ENCODE measurements around the gene COL15A1.

Gene COL15A1

DNA sequence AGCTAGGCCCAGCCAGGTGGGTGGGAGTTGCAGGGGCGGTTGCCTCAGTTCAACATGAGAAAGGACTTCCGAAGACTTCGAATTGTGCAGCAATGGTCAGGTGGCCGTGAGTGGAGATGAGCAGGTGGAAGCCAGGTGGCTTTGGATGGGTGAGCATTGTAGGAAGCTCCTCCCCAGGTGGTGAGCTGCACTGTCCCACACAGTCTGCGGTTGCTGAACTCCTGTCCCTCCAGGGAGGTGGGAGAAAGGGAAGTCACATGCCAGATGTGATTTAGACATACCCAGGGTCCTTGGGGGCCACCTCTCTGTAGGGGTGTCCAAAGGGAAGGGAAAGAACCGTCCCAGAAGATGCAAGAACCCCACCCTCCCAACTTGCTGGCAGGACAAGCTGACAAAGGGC lies 30.4 kb downstream of the COL15A1 start:
- Histone ChIP-seq H3K9me3 (ENCODE audit: control insufficient read depth in 5 of 5, low read length in 5 of 5) (no peaks in the 10 kb centered on the region), H3K27me3 (ENCODE audit: control insufficient read depth in 5 of 5, insufficient read depth in 4 of 5, low read length in 5 of 5) (no peaks in the 10 kb centered on the region), H3K4me1 (ENCODE audit: control insufficient read depth in 5 of 5, insufficient read depth in 5 of 5, low read length in 5 of 5) (peaks cover 46 to 97% (median 78%) of the 10 kb centered on the region in 5 donors), H3K9ac (ENCODE audit: low read length in 5 of 5) (peak overlapping the region in 2 of 5 donors; percentile 53 to 67), H3K4me3 (ENCODE audit: low read depth in 1 of 5, low read length in 5 of 5) (no peak overlapping the region), H3K36me3 (ENCODE audit: control insufficient read depth in 5 of 5, insufficient read depth in 5 of 5, low read length in 5 of 5) (peaks cover 0 to 5% (median 0%) of the 10 kb centered on the region in 5 donors), H3K27ac (ENCODE audit: low read depth, low read length) (peak overlapping the region; percentile 82)

DNA sequence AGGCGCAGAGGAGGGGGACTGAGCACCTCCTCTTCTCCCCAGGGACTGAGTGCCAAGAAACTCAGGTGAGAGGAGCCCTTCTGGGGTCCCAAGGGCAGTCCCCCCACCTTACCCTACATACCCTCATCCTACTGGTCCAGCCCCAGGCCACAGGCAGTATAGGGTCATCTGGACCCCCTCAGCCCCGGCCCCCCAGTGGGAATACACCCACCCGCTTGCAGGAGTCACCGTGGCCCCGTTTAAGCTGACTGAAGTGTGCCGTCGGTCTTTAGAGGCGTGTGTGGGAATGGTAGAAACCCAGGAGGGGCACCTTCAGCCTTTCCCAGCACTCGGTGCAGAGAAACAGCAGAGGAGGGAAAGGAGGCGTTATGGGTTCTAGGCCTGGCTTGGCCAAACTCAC lies 30.8 kb downstream of the COL15A1 start:
- peak overlapping the region; percentile 82 for H3K27ac ChIP-seq (ENCODE audit: low read depth, low read length)
- H3K27me3 ChIP-seq (ENCODE audit: control insufficient read depth in 5 of 5, insufficient read depth in 4 of 5, low read length in 5 of 5): no peaks in the 10 kb centered on the region
- peak overlapping the region in 3 of 5 donors; percentile 53 to 67 (median 59) for H3K9ac ChIP-seq (ENCODE audit: low read length in 5 of 5)
- H3K9me3 ChIP-seq (ENCODE audit: control insufficient read depth in 5 of 5, low read length in 5 of 5): no peaks in the 10 kb centered on the region
- H3K36me3 ChIP-seq (ENCODE audit: control insufficient read depth in 5 of 5, insufficient read depth in 5 of 5, low read length in 5 of 5): peaks cover 0 to 5% (median 0%) of the 10 kb centered on the region in 5 donors
- H3K4me1 ChIP-seq (ENCODE audit: control insufficient read depth in 5 of 5, insufficient read depth in 5 of 5, low read length in 5 of 5): peaks cover 45 to 96% (median 78%) of the 10 kb centered on the region in 5 donors
- H3K4me3 ChIP-seq (ENCODE audit: low read depth in 1 of 5, low read length in 5 of 5): peak overlapping the region in 4 of 5 donors; percentile 36 to 58 (median 46)

DNA sequence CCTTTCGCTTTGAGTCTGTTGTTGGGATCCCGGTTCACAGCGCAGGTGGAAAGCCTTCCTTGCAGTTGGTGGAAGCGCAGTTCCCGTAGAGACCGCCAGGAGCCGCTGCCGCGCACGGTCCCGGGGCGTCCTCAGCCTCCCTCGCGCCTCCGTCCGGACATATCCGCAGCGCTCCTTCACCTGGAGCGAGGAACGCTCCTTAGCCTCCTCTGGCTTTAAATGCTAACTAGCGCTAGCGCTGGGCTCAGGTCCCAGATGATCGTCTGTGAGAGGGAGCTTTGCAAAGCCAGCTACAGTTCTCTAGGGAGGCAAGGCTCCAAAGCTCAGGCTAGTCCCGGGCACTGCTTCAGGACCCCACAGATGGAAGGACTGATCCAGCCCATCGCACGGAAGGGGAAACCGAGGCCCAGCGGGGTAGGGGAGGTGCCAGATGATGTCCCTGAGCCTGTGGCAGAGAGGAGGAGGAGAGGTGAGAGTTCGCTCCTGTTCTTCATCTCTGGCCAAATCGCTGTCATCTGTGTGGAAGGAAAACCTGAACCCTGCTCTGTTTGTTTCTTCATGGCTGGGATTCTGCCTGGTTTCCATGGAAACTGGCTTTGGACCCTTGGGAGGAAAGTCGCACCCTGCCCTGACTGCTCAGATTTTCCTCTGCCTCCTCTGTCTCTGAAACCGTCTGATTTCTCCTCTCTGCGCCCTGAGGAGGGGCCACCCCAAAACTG lies 31.4 kb downstream of the COL15A1 start:
- Histone ChIP-seq H3K9ac (ENCODE audit: low read length in 5 of 5) (peak overlapping the region; percentile 22 to 67 (median 59)), H3K9me3 (ENCODE audit: control insufficient read depth in 5 of 5, low read length in 5 of 5) (no peaks in the 10 kb centered on the region), H3K27me3 (ENCODE audit: control insufficient read depth in 5 of 5, insufficient read depth in 4 of 5, low read length in 5 of 5) (no peaks in the 10 kb centered on the region), H3K4me3 (ENCODE audit: low read depth in 1 of 5, low read length in 5 of 5) (peak overlapping the region in 4 of 5 donors; percentile 36 to 73 (median 56)), H3K4me1 (ENCODE audit: control insufficient read depth in 5 of 5, insufficient read depth in 5 of 5, low read length in 5 of 5) (peaks cover 44 to 96% (median 78%) of the 10 kb centered on the region in 5 donors), H3K36me3 (ENCODE audit: control insufficient read depth in 5 of 5, insufficient read depth in 5 of 5, low read length in 5 of 5) (peaks cover 0 to 5% (median 0%) of the 10 kb centered on the region in 5 donors), H3K27ac (ENCODE audit: low read depth, low read length) (peak overlapping the region; percentile 82)

DNA sequence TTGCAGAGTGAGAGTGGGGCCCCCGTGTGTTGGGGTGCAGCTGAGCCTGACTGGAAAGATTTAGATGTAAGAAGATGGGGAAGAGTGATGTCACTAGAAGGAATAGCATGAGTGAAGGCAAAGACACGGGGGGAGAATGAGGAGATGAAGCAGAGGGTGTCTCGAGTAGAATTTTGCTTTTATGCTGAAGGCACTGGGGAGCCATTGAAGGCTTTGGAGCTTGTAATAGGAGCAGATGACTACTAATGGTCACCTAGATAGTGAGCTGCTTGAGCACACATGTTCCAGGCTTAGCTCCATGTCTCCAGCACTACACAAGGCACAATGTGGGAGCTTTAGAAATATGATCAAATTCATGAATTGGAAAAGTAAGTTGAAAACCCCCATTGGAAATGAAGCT lies 32.1 kb downstream of the COL15A1 start:
- Histone ChIP-seq H3K9me3 (ENCODE audit: control insufficient read depth in 5 of 5, low read length in 5 of 5) (no peaks in the 10 kb centered on the region), H3K4me3 (ENCODE audit: low read depth in 1 of 5, low read length in 5 of 5) (no peak overlapping the region), H3K9ac (ENCODE audit: low read length in 5 of 5) (peak overlapping the region in 1 of 5 donors; percentile 42), H3K27me3 (ENCODE audit: control insufficient read depth in 5 of 5, insufficient read depth in 4 of 5, low read length in 5 of 5) (no peaks in the 10 kb centered on the region), H3K36me3 (ENCODE audit: control insufficient read depth in 5 of 5, insufficient read depth in 5 of 5, low read length in 5 of 5) (peaks cover 0 to 5% (median 0%) of the 10 kb centered on the region in 5 donors), H3K27ac (ENCODE audit: low read depth, low read length) (peak overlapping the region; percentile 82), H3K4me1 (ENCODE audit: control insufficient read depth in 5 of 5, insufficient read depth in 5 of 5, low read length in 5 of 5) (peaks cover 44 to 92% (median 77%) of the 10 kb centered on the region in 5 donors)

DNA sequence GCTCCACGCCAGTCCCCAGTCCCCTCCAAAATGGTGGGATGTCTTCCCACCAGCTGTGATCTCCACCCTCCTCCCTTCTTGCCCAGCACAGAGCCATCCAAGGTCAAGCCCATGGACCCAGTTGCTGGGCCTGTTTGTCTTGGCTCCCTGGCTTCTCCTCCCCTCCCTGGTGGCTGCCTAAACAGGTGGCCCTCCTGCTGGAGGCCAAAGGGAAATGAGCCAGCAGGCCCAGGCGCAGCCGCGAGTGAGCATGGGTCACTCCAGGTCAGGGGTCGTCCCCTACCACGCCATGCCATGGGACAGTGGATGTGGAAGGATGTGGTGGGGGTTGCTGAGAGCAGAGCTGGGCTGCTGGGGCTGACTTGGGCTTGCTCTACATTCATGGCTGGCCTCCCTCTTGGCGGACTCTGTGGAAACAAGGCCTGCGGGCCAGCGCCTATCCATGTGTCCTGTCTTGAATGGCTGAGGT lies 33.6 kb downstream of the COL15A1 start:
- Histone ChIP-seq H3K27me3 (ENCODE audit: control insufficient read depth in 5 of 5, insufficient read depth in 4 of 5, low read length in 5 of 5) (no peaks in the 10 kb centered on the region), H3K9me3 (ENCODE audit: control insufficient read depth in 5 of 5, low read length in 5 of 5) (no peaks in the 10 kb centered on the region), H3K36me3 (ENCODE audit: control insufficient read depth in 5 of 5, insufficient read depth in 5 of 5, low read length in 5 of 5) (no peaks in the 10 kb centered on the region), H3K27ac (ENCODE audit: low read depth, low read length) (peak overlapping the region; percentile 82), H3K9ac (ENCODE audit: low read length in 5 of 5) (peak overlapping the region in 2 of 5 donors; percentile 11 to 28), H3K4me3 (ENCODE audit: low read depth in 1 of 5, low read length in 5 of 5) (no peak overlapping the region), H3K4me1 (ENCODE audit: control insufficient read depth in 5 of 5, insufficient read depth in 5 of 5, low read length in 5 of 5) (peaks cover 40 to 78% (median 62%) of the 10 kb centered on the region in 5 donors)

DNA sequence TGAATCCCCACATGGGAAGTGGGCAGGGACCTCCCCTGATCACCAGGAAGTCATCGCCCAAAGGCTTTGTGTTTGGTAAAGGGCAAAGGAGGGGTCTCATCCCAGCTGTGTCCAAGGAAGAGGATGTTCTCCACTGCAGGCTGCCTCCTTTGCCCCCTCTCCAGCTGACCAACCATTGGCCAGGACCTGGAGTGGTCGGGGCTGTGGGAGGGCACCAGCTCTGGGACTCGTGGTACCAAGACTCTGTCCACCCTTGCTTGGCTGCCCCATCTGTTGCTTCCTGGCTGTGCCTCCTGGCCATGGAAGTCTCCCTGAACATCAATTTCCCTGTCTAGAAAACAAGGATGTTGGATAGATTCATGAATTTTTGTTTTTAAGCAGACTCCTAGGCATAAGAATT lies 34.1 kb downstream of the COL15A1 start:
- H3K9me3 ChIP-seq (ENCODE audit: control insufficient read depth in 5 of 5, low read length in 5 of 5): no peaks in the 10 kb centered on the region
- no peaks in the 10 kb centered on the region for H3K27me3 ChIP-seq (ENCODE audit: control insufficient read depth in 5 of 5, insufficient read depth in 4 of 5, low read length in 5 of 5)
- H3K9ac ChIP-seq (ENCODE audit: low read length in 5 of 5): peak overlapping the region in 3 of 5 donors; percentile 17 to 29 (median 28)
- H3K27ac ChIP-seq (ENCODE audit: low read depth, low read length): peak overlapping the region; percentile 82
- no peak overlapping the region for H3K4me3 ChIP-seq (ENCODE audit: low read depth in 1 of 5, low read length in 5 of 5)
- H3K4me1 ChIP-seq (ENCODE audit: control insufficient read depth in 5 of 5, insufficient read depth in 5 of 5, low read length in 5 of 5): peaks cover 34 to 72% (median 57%) of the 10 kb centered on the region in 5 donors
- H3K36me3 ChIP-seq (ENCODE audit: control insufficient read depth in 5 of 5, insufficient read depth in 5 of 5, low read length in 5 of 5): no peaks in the 10 kb centered on the region

DNA sequence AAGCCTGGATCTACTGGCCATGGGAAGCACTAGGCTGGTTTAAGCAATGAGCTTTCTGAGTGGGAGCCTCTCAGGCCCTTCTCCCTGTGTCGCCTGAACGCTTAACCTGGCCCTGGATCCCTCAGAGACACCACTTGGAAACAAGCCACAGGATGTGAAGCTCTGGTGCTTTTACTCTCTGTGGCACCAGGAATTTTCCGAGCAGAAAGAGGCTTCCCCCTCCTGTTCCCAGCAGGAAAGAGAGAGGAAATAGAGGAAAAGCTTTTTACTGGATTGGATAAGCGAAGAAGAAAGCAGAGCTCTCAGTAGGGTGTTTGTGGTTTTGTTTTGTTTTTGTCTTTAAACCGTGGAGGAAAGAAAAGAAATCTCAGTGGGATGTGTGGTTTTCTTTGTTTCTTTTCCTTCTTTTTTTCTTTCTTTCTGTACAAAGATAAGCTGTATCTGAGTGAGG lies 34.5 kb downstream of the COL15A1 start:
- peak overlapping the region in 3 of 5 donors; percentile 17 to 60 (median 29) for H3K9ac ChIP-seq (ENCODE audit: low read length in 5 of 5)
- H3K27me3 ChIP-seq (ENCODE audit: control insufficient read depth in 5 of 5, insufficient read depth in 4 of 5, low read length in 5 of 5): no peaks in the 10 kb centered on the region
- no peaks in the 10 kb centered on the region for H3K36me3 ChIP-seq (ENCODE audit: control insufficient read depth in 5 of 5, insufficient read depth in 5 of 5, low read length in 5 of 5)
- H3K27ac ChIP-seq (ENCODE audit: low read depth, low read length): peak overlapping the region; percentile 82
- peaks cover 31 to 71% (median 55%) of the 10 kb centered on the region in 5 donors for H3K4me1 ChIP-seq (ENCODE audit: control insufficient read depth in 5 of 5, insufficient read depth in 5 of 5, low read length in 5 of 5)
- no peaks in the 10 kb centered on the region for H3K9me3 ChIP-seq (ENCODE audit: control insufficient read depth in 5 of 5, low read length in 5 of 5)
- no peak overlapping the region for H3K4me3 ChIP-seq (ENCODE audit: low read depth in 1 of 5, low read length in 5 of 5)

DNA sequence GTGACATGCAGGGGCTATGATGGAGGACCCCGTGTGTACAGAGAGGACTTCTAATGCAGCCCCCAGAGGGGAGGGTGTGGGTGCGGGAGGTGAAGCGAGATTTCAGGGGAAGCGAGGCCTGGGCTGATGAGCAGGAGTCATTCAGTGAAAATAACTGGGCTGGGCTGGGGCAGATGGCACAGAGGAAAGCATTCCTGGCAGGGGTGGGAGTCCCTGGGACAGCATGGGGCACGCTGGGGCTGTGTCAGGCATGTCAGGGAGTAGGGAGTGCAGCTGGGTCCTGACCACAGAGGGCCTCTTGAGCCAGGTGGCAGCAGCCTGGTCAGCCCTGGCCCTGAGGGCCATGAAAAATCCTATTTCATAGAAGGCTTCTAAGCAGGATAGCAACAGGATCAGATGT lies 36.6 kb downstream of the COL15A1 start:
- H3K4me3 ChIP-seq (ENCODE audit: low read depth in 1 of 5, low read length in 5 of 5): no peak overlapping the region
- no peak overlapping the region for H3K9ac ChIP-seq (ENCODE audit: low read length in 5 of 5)
- peaks cover 0 to 3% (median 0%) of the 10 kb centered on the region in 5 donors for H3K36me3 ChIP-seq (ENCODE audit: control insufficient read depth in 5 of 5, insufficient read depth in 5 of 5, low read length in 5 of 5)
- H3K4me1 ChIP-seq (ENCODE audit: control insufficient read depth in 5 of 5, insufficient read depth in 5 of 5, low read length in 5 of 5): peaks cover 16 to 65% (median 45%) of the 10 kb centered on the region in 5 donors
- H3K9me3 ChIP-seq (ENCODE audit: control insufficient read depth in 5 of 5, low read length in 5 of 5): no peaks in the 10 kb centered on the region
- peak overlapping the region; percentile 39 for H3K27ac ChIP-seq (ENCODE audit: low read depth, low read length)
- no peaks in the 10 kb centered on the region for H3K27me3 ChIP-seq (ENCODE audit: control insufficient read depth in 5 of 5, insufficient read depth in 4 of 5, low read length in 5 of 5)

DNA sequence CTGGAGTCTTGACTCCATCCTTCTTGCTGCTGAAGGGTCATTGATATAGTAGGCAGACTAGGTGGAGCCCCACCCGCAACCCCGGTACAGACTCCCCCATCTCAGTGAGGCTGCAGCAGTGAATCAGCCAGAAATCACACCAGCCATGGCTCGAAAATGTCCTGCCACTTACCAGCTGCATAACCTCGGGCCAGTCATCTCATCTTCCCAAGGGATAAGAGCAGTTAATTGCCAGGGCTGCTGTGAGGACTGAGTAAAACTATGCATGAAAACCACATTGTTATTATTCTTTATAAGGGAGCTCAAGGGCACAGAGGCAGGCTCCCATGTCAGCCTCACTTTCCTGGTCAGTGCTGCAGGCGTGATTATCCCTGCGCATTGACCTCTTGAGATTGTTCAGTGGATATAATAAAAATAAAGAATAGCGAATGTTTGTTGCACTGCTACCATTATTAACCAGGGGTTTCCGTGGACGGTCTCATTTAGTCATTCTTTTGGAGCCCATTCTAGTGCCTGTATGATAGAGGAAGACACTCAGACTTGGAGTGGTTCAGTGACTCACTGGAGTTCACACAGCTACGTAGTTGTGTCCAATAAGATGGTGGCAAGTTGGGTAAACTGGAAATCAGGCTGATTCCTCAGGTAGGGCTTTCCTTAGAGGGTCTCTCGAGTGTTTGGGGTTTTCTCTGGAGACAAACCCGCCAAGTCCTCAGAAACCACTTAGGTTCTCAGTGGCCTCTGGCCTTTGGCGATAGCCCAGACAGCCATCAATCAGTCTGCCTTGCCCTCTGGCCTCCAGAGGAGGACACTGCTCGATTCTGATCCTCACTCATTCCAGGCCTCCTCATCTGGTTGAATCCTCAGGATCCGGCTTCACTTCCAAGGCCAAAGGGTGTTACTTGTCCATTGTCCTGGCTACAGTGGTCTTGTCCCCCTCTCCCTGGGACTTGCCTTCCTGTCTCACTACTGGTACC lies 39.9 kb downstream of the COL15A1 start:
- H3K9me3 ChIP-seq (ENCODE audit: control insufficient read depth in 5 of 5, low read length in 5 of 5): no peaks in the 10 kb centered on the region
- peak overlapping the region in 1 of 5 donors; percentile 12 for H3K4me3 ChIP-seq (ENCODE audit: low read depth in 1 of 5, low read length in 5 of 5)
- H3K36me3 ChIP-seq (ENCODE audit: control insufficient read depth in 5 of 5, insufficient read depth in 5 of 5, low read length in 5 of 5): peaks cover 0 to 23% (median 14%) of the 10 kb centered on the region in 5 donors
- H3K27ac ChIP-seq (ENCODE audit: low read depth, low read length): peak overlapping the region; percentile 56
- H3K4me1 ChIP-seq (ENCODE audit: control insufficient read depth in 5 of 5, insufficient read depth in 5 of 5, low read length in 5 of 5): peaks cover 6 to 56% (median 33%) of the 10 kb centered on the region in 5 donors
- peak overlapping the region in 1 of 5 donors; percentile 10 for H3K9ac ChIP-seq (ENCODE audit: low read length in 5 of 5)
- no peaks in the 10 kb centered on the region for H3K27me3 ChIP-seq (ENCODE audit: control insufficient read depth in 5 of 5, insufficient read depth in 4 of 5, low read length in 5 of 5)
